ENCODE data around the gene CRYGC. TPM values are rescaled to one million over a fixed set of nuclear protein-coding genes. Genes with fewer than 3 reads are reported as not detected.

The CRYGC gene
- total RNA-seq, 1 experiment from 2014 or later, result not detected

GRCh38 chr2:208164951-208165755 is 35.5 kb upstream of the CRYGC start:
- Histone ChIP-seq H3K27ac (ENCODE audit: low read length) (no peak overlapping the region), H3K9me3 (ENCODE audit: control insufficient read depth, insufficient read depth, low read depth, low read length) (no peaks in the 10 kb centered on the region), H3K4me3 (ENCODE audit: low read depth in 2 of 2, low read length in 2 of 2) (no peak overlapping the region), H3K36me3 (ENCODE audit: control insufficient read depth, insufficient read depth, low read length) (no peaks in the 10 kb centered on the region), H3K4me1 (ENCODE audit: control insufficient read depth, insufficient read depth, low read length) (no peaks in the 10 kb centered on the region; the same call in 1 of the 2 replicates), H3K27me3 (ENCODE audit: control insufficient read depth, insufficient read depth, low read length) (no peaks in the 10 kb centered on the region)
- DNase-seq (ENCODE audit: low read depth, low spot score) (no peak), ATAC-seq (no peak)
- TF ChIP-seq POLR2AphosphoS5 (IDR thresholded peaks at IDR 0.05; ENCODE audit: low read depth, low read length) (no peak), REST (IDR thresholded peaks at IDR 0.05; ENCODE audit: insufficient read depth in 1 of 2, low read depth in 2 of 2, low read length in 1 of 2) (no peak), TCF7L2 (IDR thresholded peaks at IDR 0.05; ENCODE audit: low read depth, low read length) (no peak), CTCF (IDR thresholded peaks at IDR 0.05) (no peak), SIN3A (IDR thresholded peaks at IDR 0.05; ENCODE audit: borderline replicate concordance, insufficient read depth, low read depth, low read length) (no peak)
- intact Hi-C loops (cut with micrococcal nuclease; ENCODE audit: unreplicated experiment) (no loop called here), in situ Hi-C loops (cut with HindIII; ENCODE audit: low pct_unique_long_range_greater_than_20kb, low sequenced_read_pairs) (no loop called here)
- ChIA-PET CTCF (interaction anchor here (1.4 kb wide), 1 partner anchor 10 kb away, joined by 3 read pairs; no protein-coding TSS in a partner anchor), POLR2A (no interaction called here)
- BruUV-seq (replicated peaks), result no TSS peak

- CTCF ChIA-PET, result no interaction called here
- Histone ChIP-seq H3K27ac (ENCODE audit: low read length) (no peak within 1 kb of the TSS), H3K27me3 (ENCODE audit: control insufficient read depth, insufficient read depth, low read length) (no peaks in the 10 kb centered on the region), H3K9me3 (ENCODE audit: control insufficient read depth, insufficient read depth, low read depth, low read length) (no peaks in the 10 kb centered on the region), H3K36me3 (ENCODE audit: control insufficient read depth, insufficient read depth, low read length) (no peaks in the 10 kb centered on the region), H3K4me1 (ENCODE audit: control insufficient read depth, insufficient read depth, low read length) (no peaks in the 10 kb centered on the region; the same call in 1 of the 2 replicates), H3K4me3 (ENCODE audit: low read depth in 2 of 2, low read length in 2 of 2) (no peak within 1 kb of the TSS)
- POLR2A ChIA-PET, result no interaction called here
- ATAC-seq, result no peak
- no TSS peak for BruUV-seq (replicated peaks)
- DNase-seq (ENCODE audit: low read depth, low spot score), result no peak
- no peak for TF ChIP-seq TCF7L2 (IDR thresholded peaks at IDR 0.05; ENCODE audit: low read depth, low read length)
- TF ChIP-seq REST (IDR thresholded peaks at IDR 0.05; ENCODE audit: insufficient read depth in 1 of 2, low read depth in 2 of 2, low read length in 1 of 2), result no peak
- in situ Hi-C loops (cut with HindIII; ENCODE audit: low pct_unique_long_range_greater_than_20kb, low sequenced_read_pairs), result no loop called here
- intact Hi-C loops (cut with micrococcal nuclease; ENCODE audit: unreplicated experiment), result no loop called here
These were observed 33.9 kb upstream of the CRYGC start, which contains the start of gene CRYGA for GRCh38 chr2:208163489-208163888. TSS of gene CRYGA (minus strand) at chr2:208163589. CDS start at chr2:208163556, 33 bp downstream.

Measured in Panc1 (cell line).